ENCODE data around the gene KIF5A. TPM values are rescaled to one million over a fixed set of nuclear protein-coding genes. Genes with fewer than 3 reads are reported as not detected.
A peak's percentile ranks its signal among the peaks of the same experiment; 100 is the strongest.

The KIF5A gene
- total and polyA plus RNA-seq, 2 of the 13 experiments (the other 11 are each of a cell fraction or from before 2014, with no cell fraction given) = 1.6 to 11.9 TPM

- TF ChIP-seq KIAA2018 (CRISPR knock-in tag; IDR thresholded peaks at IDR 0.05; ENCODE audit: borderline replicate concordance) (0 out of 2 replicates have a peak, but pooled peaks have one; percentile 63), MED13 (CRISPR knock-in tag; IDR thresholded peaks at IDR 0.05) (no peak), KLF15 (CRISPR knock-in tag; IDR thresholded peaks at IDR 0.05; ENCODE audit: borderline replicate concordance) (no peak), STAG1 (CRISPR knock-in tag; IDR thresholded peaks at IDR 0.05) (no peak), TCF12 (IDR thresholded peaks at IDR 0.05) (no peak), TCF12 (CRISPR knock-in tag; IDR thresholded peaks at IDR 0.05) (peak; percentile 69; the same call in 1 of the 2 replicates), ZNF720 (CRISPR knock-in tag; IDR thresholded peaks at IDR 0.05) (no peak), ZNF362 (CRISPR knock-in tag; IDR thresholded peaks at IDR 0.05; ENCODE audit: borderline replicate concordance) (no peak), ZSCAN21 (CRISPR knock-in tag; IDR thresholded peaks at IDR 0.05; ENCODE audit: borderline replicate concordance) (no peak), DPF2 (CRISPR knock-in tag; IDR thresholded peaks at IDR 0.05; ENCODE audit: borderline replicate concordance, low read depth) (no peak), UBTF (CRISPR knock-in tag; IDR thresholded peaks at IDR 0.05) (peak; percentile 32; the same call in 1 of the 2 replicates), ZNF724P (CRISPR knock-in tag; IDR thresholded peaks at IDR 0.05; ENCODE audit: borderline replicate concordance) (0 out of 2 replicates have a peak, but pooled peaks have one; percentile 5), ZNF709 (CRISPR knock-in tag; IDR thresholded peaks at IDR 0.05) (no peak)
These were observed 41.3 kb downstream of the KIF5A start, which contains the start of gene PIP4K2C (continued) for GRCh38 chr12:57590864-57591781.
